DMS53 treated with DMSO at 0.1 percent for 48 hours (cell line): ENCODE data around the gene STXBP5.
A peak's percentile ranks its signal among the peaks of the same experiment; 100 is the strongest.

ENCODE experiments used
- DNase-seq: peaks from one replicate; lab custom pipeline; 2025; ENCODE audit not compliant: unreplicated experiment; lab: John Stamatoyannopoulos, UW

The STXBP5 gene

GRCh38 chr6:147177286-147177685 is 26.9 kb upstream of the STXBP5 start:
- no peak for DNase-seq

- DNase-seq, result no peak
These were observed 25.9 kb upstream of the STXBP5 start for GRCh38 chr6:147178355-147178754.

- DNase-seq, result no peak
These were observed 24.4 kb upstream of the STXBP5 start for GRCh38 chr6:147179809-147180208.

DNA sequence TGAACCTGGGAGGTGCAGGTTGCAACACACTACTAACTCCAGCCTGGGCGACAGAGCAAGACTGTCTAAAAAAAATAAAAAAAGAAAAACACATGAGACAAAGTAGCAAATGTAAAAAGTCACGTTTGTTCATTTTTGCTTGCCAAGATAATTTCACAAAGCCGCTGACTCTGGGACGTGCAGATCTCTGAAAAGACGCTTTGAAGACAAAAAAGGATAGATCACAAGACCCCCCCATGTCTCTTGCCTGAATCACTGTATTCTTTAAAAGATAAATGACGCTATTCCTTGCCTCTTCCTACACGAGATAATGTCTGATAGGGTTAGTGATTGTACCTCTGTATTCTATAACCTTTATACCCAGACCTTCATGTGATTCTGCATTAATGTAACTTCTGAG is 23.3 kb upstream of the STXBP5 start:
- no peak for DNase-seq

- no peak for DNase-seq
These were observed 19.8 kb upstream of the STXBP5 start for GRCh38 chr6:147184379-147184778.

DNA sequence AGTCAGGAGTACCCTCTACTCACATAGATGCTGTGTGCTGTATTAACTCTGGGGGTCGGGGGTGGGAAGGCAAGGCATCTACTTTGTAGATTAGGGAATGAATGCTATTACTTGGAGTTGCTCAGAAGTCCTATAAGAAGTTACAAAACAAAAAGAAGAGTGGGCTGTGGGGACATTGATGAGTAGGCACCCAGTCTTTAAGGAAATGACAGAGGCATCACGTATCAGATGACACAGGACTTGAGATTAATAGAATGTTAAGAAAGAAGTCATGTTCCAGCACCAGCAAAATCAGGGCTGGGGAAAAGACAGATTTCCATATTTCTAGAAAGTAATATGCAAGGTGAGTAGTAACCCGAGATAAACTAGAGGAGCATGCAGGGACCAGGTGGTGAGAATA is 19.0 kb upstream of the STXBP5 start:
- DNase-seq, result no peak

- DNase-seq, result no peak
These were observed 13.7 kb upstream of the STXBP5 start for GRCh38 chr6:147190556-147190955.

DNA sequence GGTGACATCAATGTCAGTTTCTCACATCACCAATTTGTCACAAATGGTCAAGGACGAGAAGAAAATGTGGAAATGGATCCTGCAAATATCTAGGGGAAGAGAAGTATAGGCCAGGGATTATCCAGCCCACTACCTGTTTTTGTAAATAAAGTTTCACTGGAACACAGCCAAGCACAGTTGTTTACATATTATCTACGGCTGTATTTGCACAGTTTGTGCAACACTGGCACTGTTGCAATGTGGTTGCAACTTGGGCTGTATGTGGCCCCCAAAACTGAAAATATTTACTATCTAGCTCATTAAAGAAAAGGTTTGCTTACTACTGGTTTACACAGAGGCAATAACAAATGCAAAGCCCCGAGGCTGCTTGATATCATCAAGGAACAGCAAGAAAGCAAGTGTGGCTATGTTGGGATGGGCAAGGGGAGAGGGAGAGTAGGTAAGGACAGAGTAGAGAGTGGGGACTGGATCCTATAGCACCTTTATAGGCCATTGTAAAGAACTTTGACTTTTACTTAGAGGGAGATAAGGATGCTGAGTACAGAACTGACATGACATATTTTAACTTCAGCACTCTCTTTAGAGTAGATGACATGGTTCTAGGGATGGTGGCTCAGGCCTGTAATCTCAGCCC is 11.8 kb upstream of the STXBP5 start:
- DNase-seq, result peak; percentile 11

DNA sequence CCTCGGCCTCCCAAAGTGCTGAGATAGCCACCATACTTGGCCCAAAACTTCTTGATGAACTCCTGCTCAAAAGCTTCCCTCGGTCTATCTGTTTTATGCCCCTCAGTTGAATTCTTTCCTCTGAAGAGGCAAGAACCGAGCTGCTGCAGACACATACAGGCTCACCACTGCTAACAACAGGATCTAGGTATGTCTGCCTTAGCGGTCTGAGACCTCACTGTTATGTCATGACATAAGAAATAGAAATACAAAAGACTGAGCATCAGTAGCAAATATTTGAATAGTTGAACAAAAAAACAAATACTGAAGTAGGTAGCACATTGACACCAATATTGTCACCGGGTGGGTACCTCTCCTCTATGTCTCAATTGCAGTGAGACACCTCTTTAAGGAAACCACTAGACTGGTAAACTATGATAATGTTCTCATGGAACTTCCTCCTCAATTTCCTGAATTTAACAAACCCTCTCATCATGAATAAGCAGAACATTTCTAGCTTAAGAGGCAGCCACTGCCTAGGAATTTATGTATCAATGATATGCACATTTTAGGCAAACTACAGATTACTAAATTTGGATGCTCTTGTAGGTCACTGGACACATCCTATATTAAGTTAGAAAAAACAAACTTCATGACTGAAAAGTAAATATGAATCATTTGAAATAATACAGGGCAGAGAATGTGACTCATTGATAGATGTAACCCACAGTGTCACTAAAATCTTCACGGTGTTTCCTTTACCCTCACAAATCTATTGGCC is 9.4 kb upstream of the STXBP5 start:
- DNase-seq, result no peak

DNA sequence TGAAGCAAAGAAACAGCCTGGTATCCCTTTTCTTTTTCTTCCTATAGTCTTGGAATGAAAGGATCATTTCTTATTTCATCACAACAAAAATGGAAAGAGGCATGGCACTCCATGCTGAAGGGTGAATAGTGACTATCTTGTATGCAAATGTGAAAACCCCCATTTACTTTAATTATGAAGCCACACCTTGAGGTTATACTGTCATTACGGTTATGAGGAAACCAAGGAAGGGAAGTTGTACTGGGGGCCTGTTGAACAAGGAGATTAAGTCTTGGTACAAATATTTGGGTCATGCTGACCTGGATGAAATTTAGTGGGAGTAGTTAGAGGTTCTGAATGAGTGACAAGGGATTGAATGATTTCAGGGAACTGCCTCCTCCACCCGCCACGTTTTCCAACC is 8.7 kb upstream of the STXBP5 start:
- no peak for DNase-seq

GRCh38 chr6:147195987-147196386 is 8.2 kb upstream of the STXBP5 start:
- DNase-seq, result no peak

DNA sequence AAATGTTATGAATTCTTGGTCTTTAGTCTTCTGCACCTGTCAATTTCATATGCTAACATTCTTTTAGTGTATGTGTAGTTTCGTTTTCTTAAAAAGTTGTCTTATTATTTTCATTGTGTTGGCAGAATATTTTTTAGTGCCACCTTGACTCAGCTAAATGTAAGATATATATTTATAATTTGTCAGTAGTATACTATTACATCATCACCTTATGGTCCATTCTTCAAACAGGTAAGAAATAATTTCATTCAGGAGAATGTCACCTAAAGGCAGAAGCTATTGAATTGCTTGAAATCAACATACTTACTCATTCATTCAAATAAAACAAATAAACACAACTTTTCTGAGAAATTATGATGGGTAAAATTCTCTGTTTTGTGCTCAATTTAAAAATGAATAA is 3.5 kb upstream of the STXBP5 start:
- no peak for DNase-seq

- peak; percentile 40 for DNase-seq
These were observed 2.2 kb upstream of the STXBP5 start for GRCh38 chr6:147201885-147202515.

GRCh38 chr6:147202516-147203310 is 1.5 kb upstream of the STXBP5 start:
- peak; percentile 85 for DNase-seq

GRCh38 chr6:147203311-147204059 is 732 bp upstream of the STXBP5 start:
- peak; percentile 60 for DNase-seq

DNA sequence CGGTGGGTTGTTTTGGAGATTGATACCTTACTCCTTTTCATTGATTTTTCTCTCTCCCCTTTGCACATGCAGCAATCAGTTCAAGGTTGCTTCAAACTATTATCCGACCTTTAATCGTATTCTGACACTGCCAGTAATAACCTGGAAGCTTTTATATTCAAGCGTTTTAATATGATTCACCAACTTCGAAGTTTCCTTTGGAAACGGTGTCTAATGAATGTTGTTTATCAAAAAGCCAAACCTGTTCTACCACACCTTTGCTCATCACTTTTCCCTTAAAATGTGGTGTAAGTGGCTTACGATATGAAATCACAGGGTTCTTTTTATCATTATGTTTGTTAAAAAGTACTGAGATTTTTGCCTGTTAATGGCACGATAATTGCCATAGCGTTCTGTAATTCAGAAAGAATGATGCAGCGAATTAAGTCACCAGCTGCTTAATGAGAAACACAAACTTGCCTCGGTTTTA is 660 bp downstream of the STXBP5 start:
- DNase-seq, result no peak

DNA sequence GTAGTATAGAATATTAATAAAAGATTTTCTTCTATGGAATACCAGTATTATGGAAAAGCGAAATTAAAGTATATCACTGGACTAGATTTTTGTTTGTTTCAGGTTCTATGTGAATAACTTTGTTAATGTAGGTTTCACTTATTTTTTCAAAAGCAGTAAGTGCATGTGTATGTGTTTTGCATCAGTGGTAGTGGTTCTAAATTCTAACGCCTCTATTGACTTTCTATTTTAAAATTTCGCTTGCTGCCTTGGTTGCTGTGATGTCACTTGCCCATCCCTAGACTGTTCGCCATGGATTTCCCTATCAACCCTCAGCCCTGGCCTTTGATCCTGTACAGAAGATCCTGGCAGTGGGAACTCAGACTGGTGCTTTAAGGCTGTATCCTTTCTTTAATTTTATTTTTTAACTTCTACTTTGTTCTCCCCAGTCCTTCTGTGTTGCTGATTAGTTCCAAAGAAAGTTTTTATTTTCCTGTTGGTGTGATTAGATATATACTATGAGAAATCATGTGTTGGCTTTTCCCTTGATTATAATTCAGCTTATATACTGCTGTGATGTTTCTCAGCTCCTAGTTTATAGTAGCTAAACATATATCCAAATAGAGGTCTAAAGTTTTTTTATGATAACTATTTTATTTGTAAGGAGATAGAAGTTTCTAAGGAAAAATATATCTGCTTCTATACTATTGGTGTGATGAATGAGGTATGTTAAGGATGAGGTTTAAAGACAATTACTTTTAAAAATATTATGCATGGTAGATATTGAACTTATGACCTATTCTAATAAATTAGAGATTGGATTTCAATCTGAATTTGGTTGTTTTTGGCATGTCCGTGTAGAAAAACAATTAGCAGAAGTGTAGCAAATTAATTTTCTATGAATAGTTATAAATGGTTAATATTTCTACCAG is 1.7 kb downstream of the STXBP5 start:
- DNase-seq, result no peak

DNA sequence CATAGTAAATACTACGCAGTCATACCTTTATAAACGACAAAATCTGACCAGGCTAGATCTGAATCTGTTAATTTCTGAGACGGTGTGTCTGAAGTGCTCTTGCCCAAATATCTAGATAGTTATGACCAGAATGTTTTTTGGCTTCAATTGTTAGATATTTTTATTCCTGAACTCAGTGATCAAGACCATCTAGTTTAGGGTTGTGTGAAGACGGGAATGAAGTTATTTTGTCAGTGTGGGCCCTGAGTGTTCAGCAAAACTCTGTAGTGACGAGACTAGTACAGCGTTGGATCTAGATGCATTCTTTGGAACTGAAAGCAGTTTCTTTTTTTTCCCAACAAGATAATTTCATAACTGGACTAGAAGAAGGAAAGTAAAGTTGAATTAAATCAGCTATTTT is 3.1 kb downstream of the STXBP5 start:
- no peak for DNase-seq

GRCh38 chr6:147207837-147208754 is 3.9 kb downstream of the STXBP5 start:
- DNase-seq, result no peak
